ENCODE data around the gene SNX13. TPM values are rescaled to one million over a fixed set of nuclear protein-coding genes. Genes with fewer than 3 reads are reported as not detected.

The SNX13 gene
- total RNA-seq, 1 donor from 2014 or later = 62.6 TPM

DNA sequence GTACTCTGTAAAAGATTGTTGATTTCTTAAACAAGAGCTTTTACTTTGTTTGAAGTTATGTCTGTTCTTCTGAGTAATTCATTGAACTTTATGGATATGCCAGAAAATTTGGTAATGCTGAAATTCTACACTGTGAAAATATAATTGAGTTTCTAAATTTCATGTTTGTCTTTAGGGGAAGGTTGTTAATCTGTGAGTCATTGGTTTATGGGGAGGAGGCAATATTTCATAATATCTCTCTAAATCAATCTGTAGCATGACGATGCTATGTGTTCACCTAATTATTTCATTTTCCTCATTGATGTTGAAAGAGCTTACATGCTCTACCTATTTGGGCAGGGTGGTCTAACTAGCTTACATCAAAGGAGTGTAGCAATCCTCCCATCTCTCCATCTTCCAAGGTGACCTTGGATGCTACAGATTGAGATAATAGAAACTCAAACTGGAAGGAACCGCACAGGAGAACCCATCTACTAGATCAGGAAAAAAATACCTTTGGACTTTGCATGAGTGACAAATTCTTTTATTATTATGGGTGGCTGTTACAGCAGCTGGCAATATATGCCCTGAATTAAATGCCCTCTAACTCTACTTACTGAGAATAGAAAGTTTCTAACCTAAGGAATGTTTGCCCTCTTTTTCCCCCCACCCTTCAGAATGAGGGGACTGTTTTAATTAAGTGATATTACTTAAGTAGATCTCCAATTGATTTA, 8.4 kb upstream of the SNX13 start:
- ATAC-seq = no peak

DNA sequence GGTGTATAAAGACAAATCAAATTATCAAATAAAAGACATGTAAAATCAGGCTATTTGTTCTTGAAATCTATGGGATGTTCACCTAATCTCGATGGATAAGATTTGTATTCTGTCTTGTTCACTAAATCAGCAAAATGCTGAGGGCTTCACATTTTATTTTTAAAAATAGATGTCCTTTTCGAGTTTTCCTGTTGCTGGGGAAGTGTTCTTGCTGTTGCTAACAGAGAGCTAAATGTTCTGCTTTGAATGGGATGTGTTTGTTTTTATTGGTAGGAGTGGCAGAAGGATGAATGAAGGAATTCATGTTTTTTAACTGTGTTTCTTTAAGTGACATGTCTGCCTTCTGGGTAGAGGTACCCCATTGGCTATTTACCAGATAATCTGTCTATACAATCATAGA, 7.3 kb upstream of the SNX13 start:
- ATAC-seq (no peak), DNase-seq (no peak)
- intact Hi-C loops (cut with micrococcal nuclease) = no loop called here

More for the DNA sequence above, 8.4 kb upstream of the SNX13 start:
- intact Hi-C loops (cut with micrococcal nuclease) = no loop called here
- DNase-seq = no peak

DNA sequence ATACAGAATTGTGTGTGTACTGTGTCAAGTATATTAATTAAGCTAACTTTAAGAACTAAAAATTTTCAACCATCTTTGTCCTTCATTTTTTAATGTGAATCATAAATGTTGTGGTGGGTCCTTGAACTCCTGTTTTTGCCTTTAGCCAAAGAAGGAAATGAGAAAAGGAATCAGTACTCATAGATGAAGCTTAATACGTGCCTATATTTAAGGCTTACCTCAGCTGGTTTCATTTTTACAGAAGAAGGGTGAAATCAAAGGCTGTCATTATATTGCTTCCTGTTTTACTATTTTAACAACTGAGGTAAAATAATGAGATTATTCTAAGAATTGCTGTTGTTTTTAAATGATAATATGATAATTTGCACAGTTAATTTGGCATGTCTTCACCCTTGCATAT, 6.3 kb upstream of the SNX13 start:
- DNase-seq (no peak), ATAC-seq (no peak)
- intact Hi-C loops (cut with micrococcal nuclease) = no loop called here

DNA sequence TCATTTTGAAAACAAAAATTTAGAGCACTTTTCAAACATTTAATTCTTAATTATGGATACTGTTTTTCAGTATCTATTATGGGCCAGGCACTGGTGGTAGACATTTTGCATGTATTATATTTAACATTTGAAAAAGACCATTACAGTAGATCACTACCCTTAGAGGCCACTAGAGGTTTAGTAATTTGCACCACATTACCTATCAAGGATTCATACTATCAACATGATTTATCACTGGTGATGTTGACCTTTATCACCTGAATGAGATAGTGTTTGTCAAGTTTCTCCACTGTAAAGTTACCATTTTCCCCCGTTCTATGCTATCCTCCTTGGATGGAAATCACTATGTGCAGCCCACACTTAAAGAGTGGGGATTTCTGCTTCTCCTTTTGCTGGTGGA, 4.4 kb upstream of the SNX13 start:
- intact Hi-C loops (cut with micrococcal nuclease) = no loop called here
- ATAC-seq = no peak
- no peak for DNase-seq

- no peak for ATAC-seq
- intact Hi-C loops (cut with micrococcal nuclease) = no loop called here
- DNase-seq = no peak
These were observed 2.7 kb upstream of the SNX13 start for GRCh38 chr7:17943006-17943405.

DNA sequence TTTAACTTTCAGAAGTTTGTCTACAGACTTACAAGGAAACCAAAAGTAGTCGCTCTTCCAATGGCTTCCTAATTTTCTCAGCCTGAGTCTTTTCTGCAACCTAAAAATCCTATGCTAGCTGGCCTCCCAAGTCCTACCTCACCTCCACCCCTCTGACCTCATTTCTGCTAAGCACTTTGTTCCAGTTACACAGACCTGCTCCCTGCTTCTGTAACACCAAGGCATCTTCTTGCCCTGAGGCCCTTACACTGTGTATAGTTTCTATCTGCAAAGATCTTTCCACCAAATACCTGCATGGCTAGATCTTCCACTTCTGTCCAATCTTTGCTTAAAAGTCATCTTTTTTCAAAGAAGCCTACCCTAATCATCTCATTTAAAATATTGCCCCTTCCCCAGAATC, 1.9 kb upstream of the SNX13 start:
- intact Hi-C loops (cut with micrococcal nuclease) = no loop called here
- DNase-seq (no peak), ATAC-seq (no peak)

DNA sequence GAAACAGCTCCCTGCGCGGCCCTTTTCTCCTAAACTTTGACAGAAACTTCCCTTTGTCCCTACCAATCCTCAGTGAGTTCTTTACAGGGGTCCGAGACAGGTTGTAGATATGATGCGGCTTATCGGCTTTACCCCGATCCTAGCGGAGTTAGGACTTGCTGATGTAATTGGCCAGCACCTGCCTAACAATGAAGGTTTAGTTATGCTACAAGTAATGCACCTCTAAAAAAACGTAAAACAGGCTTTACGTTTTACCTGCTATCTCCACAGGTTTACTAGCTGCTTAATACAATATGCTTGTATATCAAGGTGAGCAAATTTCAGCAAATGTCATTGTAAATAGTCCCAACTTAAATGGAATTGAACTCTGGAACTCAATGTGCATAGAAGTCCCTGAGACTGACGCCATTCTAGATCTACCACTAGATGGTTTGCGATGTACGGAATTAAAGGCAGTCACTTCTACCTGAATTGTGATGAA, 697 bp upstream of the SNX13 start:
- DNase-seq (no peak), ATAC-seq (peak; percentile 1)
- intact Hi-C loops (cut with micrococcal nuclease) = no loop called here

- intact Hi-C loops (cut with micrococcal nuclease) = loop anchor here (5.0 kb wide), 1 partner anchor 643 kb away; no protein-coding TSS in a partner anchor
- peak; percentile 68 for ATAC-seq
These were observed 540 bp downstream of the SNX13 start for GRCh38 chr7:17939606-17940301.

GRCh38 chr7:17939211-17939605, 1.1 kb downstream of the SNX13 start:
- intact Hi-C loops (cut with micrococcal nuclease) = loop anchor here (5.0 kb wide), 1 partner anchor 643 kb away; no protein-coding TSS in a partner anchor
- DNase-seq (no peak), ATAC-seq (no peak)

More at GRCh38 chr7:17939606-17940301, 540 bp downstream of the SNX13 start:
- DNase-seq = peak; percentile 56

GRCh38 chr7:17937506-17938120, 2.7 kb downstream of the SNX13 start:
- no peak for DNase-seq
- intact Hi-C loops (cut with micrococcal nuclease) = loop anchor here (5.0 kb wide), 1 partner anchor 645 kb away; no protein-coding TSS in a partner anchor
- ATAC-seq = no peak

- ATAC-seq = no peak
- intact Hi-C loops (cut with micrococcal nuclease) = loop anchor here (5.0 kb wide), 1 partner anchor 646 kb away; no protein-coding TSS in a partner anchor
- DNase-seq = no peak
These were observed 4.0 kb downstream of the SNX13 start for GRCh38 chr7:17936321-17936720.

DNA sequence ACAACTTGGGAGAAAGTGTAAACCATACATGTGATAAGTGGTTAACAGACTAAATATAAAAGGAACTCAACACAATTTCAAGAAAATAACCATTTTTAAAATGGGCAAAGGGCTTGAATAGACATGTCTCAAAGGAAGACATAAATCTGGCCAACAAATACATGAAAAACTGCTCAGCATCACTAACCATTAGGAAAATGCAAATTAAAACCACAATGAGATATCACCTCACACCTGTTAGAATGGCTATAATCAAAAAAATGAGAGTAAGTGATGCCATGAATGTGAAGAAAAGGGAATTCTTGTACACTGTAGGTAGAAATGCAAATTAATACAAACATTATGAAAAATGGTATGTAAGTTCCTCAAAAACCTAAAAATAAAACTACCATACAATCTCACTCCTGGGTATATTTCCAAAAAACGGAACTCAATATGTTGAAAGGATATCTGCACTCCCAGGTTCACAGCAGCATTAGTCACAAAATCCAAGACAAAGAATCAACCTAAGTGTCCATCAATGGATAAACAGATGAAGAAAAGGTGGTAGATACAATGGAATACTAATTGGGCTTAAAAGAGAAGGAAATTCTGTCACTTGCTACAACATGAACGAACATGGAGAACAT, 5.6 kb downstream of the SNX13 start:
- DNase-seq = no peak
- ATAC-seq = no peak
- intact Hi-C loops (cut with micrococcal nuclease) = loop anchor here (5.0 kb wide), 1 partner anchor 648 kb away; no protein-coding TSS in a partner anchor

DNA sequence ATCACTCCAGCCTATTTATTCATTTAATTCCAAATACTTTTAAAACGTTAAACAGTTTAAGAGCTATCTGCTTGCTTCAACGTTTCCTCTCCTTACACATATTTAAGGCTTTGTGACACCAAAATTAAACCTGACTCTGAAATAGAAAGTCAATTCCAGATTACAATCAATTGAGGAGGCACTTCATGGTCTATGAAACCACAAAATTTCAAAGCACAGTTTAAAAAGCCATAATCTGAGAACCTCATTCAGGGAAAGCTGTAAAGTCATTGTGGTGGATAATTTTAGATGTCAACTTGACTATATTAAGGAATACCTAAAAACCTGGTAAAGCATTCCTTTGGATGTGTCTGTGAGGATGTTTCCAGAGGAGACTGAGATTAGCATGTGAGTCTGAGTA, 6.2 kb downstream of the SNX13 start:
- DNase-seq (no peak), ATAC-seq (no peak)
- intact Hi-C loops (cut with micrococcal nuclease) = no loop called here

- ATAC-seq = peak; percentile 80
- DNase-seq = no peak
- intact Hi-C loops (cut with micrococcal nuclease) = no loop called here
These were observed 7.5 kb downstream of the SNX13 start for GRCh38 chr7:17932770-17933169.

DNA sequence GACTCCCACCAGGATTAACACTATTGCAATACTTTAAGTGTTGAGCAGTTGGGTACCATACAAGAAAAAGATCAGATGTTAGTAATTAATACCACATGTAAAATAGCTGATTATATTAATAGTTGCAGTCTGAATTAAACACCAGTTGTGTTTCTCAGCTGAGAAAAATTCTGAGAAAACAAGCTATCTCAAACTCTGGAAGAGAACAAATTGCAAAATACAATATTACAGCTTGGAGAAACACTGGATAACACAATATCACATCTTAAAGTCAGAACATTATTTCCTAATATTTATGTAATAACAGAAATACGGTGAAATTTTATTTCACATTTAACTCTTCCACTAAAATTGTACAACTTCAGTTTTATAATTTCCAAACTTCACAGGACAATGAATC, 9.2 kb downstream of the SNX13 start:
- no peak for DNase-seq
- intact Hi-C loops (cut with micrococcal nuclease) = no loop called here
- ATAC-seq = peak; percentile 34

- intact Hi-C loops (cut with micrococcal nuclease) = no loop called here
- DNase-seq (no peak), ATAC-seq (no peak)
These were observed 9.7 kb downstream of the SNX13 start for GRCh38 chr7:17930546-17930945.

DNA sequence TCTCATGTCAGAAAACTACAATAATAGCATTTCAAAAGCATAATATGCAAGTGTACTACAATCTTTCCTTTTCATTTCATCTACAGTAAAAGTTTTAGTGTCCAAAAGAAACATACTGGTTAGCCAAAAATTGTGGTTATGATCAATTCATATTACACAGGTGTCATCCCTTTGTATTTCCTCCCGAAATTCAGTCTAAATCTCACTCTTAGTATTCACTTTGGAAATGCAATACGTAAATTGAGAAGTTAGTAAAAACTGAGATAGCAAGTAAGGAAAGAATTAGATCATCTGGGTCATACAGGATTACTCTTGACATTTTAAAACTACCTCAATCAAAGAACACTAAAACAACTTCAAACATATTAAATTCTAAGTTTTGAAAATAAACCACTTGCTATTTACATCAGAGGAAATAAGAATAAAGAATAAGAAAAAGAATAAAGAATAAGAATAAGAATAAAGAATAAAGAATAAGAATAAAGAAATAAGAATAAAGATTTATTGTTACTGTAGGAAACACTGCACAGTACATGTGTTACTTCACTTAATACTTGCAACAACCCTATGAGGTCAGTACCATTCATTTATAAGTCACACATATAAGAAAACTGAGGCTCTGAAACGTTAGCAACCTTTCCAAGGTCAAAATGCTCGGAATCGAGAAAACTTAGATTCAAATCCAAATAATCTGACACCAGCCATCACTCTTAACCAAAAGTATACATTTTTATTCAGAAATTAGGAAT, 10.5 kb downstream of the SNX13 start:
- ATAC-seq = no peak
- intact Hi-C loops (cut with micrococcal nuclease) = no loop called here
- no peak for DNase-seq

DNA sequence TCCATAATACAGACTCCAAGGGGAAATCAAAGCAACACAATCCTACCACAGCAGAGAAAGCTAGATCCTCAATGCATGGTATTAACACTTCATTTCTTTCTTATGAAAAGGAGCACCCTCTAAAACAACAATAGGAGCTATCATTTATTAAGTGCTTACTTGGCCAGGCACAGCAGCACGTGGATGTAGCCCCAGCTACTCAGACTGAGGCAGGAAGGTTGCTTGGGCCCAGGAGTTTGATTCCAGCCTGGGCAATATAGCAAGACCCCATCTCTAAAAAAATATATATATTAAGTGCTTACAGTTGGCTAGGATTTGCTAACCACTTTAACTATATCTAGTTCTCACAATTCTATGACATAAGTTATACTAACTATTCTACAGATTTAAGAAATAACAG, 12.2 kb downstream of the SNX13 start:
- intact Hi-C loops (cut with micrococcal nuclease) = no loop called here
- no peak for DNase-seq
- peak; percentile 7 for ATAC-seq

- DNase-seq = no peak
- intact Hi-C loops (cut with micrococcal nuclease) = no loop called here
- ATAC-seq = peak; percentile 55
These were observed 18.4 kb downstream of the SNX13 start for GRCh38 chr7:17921857-17922416.
